Measurements from ENCODE around the gene SEMA4A.
"Not testable (repeated sequence)": the region's sequence is repeated elsewhere in the genome, so short reads cannot be mapped to it uniquely, and the experiment has no call there.

Gene SEMA4A

GRCh38 chr1:156160000-156160742 is 6.8 kb downstream of the SEMA4A start:
- DNase-seq (ENCODE audit: low read depth in 2 of 2) = no peak

- peak; percentile 35 to 52 for DNase-seq (ENCODE audit: low read depth in 2 of 2)
These were observed 7.4 kb downstream of the SEMA4A start for GRCh38 chr1:156160743-156161171.

DNA sequence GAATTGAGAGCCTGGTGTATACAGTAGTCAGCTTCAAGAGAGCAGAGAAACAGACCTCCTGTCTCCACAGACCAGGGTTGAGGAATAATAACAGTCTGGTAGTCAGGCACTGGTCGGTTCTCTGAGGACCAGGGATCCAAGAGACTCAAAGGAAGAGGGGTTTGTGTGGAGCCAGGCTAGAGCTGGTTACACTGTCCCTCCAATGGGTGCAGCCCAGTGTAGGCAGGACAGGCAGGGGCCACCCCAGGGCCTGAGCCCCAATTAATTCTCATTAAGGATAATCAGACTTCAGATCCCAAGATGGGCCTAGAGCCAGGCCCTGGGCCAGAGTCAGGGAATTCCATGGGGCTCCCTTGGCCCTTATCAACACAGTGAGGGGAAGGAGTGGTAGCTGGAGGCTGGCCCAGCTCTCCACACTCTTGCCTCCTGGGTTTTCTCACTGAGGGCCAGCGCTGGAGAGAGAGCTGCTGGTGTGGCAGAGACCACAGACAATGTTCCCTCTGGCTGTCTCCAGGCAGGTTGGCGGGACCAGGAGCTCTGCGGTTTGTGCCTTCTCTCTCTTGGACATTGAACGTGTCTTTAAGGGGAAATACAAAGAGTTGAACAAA is 9.1 kb downstream of the SEMA4A start:
- no peak for DNase-seq (ENCODE audit: low read depth in 2 of 2)

DNA sequence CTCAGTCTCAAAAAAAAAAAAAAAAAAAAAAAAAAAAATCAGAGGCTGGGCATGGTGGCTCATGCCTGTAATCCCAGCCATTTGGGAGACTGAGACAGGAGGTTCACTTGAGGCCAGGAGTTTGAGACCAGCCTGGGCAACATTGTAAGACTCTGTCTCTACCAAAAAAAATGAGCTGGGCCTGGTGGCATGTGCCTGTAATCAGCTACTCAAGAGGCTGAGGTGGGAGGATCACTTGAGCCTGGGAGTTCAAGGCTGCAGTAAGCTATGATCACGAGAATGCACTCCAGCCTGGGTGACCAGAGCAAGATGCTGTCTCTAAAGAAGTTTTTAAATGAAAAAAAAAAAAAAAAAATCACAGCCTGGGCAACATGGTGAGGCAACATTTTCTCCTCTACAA is 10.3 kb downstream of the SEMA4A start:
- DNase-seq (ENCODE audit: low read depth in 2 of 2) = no peak

GRCh38 chr1:156164125-156164831 is 10.9 kb downstream of the SEMA4A start:
- no peak for DNase-seq (ENCODE audit: low read depth in 2 of 2)

DNA sequence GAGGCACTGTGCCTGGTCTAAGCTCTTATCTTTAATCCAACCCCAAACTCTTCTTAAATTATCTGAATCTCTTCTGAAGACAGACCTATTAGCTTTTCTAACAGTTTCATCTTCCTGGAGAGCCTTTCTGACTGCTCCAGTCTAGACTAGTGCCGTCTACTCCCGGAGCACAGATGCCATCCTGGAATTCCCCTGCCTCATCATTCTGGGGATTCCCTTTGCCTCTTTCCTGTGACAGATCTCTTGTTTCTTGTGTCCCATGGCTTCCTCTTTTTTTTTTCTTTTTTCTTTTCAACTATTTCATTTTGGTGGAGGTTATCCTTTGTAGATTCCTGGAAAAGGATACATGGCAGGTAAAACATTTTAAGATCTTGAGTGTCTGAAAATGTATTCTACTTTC is 11.7 kb downstream of the SEMA4A start:
- no peak for DNase-seq (ENCODE audit: low read depth in 2 of 2)

- no peak for DNase-seq (ENCODE audit: low read depth in 2 of 2)
These were observed 14.2 kb downstream of the SEMA4A start for GRCh38 chr1:156167536-156167935.

- no peak for DNase-seq (ENCODE audit: low read depth in 2 of 2)
These were observed 19.5 kb downstream of the SEMA4A start for GRCh38 chr1:156172696-156173470.

DNA sequence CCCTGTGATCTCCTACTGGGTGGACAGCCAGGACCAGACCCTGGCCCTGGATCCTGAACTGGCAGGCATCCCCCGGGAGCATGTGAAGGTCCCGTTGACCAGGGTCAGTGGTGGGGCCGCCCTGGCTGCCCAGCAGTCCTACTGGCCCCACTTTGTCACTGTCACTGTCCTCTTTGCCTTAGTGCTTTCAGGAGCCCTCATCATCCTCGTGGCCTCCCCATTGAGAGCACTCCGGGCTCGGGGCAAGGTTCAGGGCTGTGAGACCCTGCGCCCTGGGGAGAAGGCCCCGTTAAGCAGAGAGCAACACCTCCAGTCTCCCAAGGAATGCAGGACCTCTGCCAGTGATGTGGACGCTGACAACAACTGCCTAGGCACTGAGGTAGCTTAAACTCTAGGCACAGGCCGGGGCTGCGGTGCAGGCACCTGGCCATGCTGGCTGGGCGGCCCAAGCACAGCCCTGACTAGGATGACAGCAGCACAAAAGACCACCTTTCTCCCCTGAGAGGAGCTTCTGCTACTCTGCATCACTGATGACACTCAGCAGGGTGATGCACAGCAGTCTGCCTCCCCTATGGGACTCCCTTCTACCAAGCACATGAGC is 23.3 kb downstream of the SEMA4A start:
- no peak for DNase-seq (ENCODE audit: low read depth in 2 of 2)

GRCh38 chr1:156177919-156178654 is 24.7 kb downstream of the SEMA4A start:
- DNase-seq (ENCODE audit: low read depth in 2 of 2) = no peak

GRCh38 chr1:156180471-156180870 is 27.1 kb downstream of the SEMA4A start:
- DNase-seq (ENCODE audit: low read depth in 2 of 2) = no peak

DNA sequence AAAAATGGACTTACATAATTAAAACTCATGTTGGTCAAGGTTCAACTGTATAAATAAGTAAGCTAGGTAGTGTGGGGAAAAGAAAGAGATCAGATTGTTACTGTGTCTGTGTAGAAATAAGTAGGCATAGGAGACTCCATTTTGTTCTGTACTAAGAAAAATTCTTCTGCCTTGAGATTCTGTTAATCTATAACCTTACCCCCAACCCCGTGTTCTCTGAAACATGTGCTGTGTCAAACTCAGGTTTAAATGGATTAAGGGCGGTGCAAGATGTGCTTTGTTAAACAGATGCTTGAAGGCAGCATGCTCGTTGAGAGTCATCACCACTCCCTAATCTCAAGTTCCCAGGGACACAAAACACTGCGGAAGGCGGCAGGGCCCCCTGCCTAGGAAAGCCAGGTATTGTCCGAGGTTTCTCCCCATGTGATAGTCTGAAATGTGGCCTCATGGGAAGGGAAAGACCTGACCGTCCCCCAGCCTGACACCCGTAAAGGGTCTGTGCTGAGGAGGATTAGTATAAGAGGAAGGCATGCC is 28.1 kb downstream of the SEMA4A start:
- not testable (repeated sequence) for DNase-seq (ENCODE audit: low read depth in 2 of 2)

DNA sequence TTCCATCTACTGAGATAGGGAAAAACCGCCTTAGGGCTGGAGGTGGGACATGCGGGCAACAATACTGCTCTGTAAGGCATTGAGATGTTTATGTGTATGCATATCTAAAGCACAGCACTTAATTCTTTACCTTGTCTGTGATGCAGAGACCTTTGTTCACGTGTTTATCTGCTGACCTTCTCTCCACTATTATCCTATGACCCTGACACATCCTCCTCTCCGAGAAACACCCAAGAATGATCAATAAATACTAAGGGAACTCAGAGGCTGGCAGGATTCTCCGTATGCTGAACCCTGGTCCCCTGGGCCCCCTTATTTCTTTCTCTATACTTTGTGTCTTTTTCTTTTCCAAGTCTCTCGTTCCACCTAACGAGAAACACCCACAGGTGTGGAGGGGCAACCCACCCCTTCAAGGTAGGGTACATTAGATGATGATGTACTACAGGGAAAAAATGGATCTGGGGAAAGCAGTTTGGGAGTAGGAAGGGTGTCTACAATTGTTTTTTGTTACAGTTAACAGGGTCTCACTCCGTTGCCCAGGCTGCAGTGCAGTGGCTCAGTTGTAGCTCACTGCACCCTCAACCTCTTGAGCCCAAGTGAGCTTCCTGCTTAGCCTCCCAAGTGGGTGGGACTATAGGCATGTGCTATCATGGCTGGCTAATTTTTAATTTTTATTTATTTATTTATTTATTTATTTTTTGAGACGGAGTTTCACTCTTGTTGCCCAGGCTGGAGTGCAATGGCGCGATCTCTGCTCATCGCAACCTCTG is 28.8 kb downstream of the SEMA4A start:
- not testable (repeated sequence) for DNase-seq (ENCODE audit: low read depth in 2 of 2)

DNA sequence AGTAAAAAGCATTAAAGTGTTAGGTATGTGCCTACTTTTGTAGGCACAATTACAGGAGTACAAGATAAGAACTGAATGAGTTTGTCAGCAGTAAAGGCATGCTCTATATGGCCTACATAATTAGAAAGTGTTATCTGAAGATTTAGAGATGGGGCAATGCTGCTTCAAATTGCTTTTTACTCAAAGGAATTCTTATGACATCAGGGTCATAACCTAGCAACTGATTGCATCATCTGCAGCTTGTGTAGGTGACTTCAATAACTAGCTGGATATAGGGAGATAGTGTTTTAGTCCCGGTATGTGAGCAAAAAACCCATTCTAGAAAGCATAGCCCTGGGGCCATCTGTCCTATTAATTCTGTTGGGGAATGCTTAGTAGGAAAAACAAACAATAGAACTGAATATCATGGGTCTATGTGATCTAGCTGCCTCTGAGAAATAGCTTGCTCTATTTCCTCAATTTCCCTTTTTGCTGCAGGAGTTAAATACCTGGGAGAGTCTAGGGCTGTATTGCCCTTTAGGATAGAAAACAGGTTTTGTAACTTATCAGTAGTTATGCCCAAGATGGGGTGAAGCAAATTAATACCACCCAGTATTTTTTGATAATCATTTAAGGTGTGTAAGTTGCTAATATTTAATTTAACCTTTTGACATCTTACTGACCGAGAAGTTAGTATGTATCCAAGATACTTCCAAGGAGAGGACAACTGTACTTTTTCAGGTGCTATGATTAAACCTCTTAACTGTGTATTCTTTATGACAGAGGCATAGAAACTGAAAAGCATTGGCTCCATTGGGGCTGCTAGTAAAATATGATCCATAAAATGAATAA is 33.2 kb downstream of the SEMA4A start:
- DNase-seq (ENCODE audit: low read depth in 2 of 2) = not testable (repeated sequence)

DNA sequence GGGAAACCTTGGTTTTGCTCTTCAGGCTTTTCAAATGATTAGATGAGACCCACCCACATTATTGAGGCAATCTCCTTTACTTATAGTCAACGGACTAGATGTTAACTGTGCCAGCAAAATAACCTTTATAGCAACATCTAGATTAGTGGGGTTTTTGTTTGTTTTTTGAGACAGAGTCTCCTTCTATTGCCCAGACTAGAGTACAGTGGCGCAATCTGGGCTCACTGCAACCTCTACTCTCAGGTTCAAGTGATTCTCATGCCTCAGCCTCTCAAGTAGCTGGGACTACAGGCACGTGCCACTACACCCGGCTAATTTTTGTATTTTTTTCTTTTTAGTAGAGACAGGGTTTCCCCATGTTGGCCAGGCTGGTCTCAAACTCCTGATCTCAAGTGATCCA is 36.9 kb downstream of the SEMA4A start:
- not testable (repeated sequence) for DNase-seq (ENCODE audit: low read depth in 2 of 2)

DNA sequence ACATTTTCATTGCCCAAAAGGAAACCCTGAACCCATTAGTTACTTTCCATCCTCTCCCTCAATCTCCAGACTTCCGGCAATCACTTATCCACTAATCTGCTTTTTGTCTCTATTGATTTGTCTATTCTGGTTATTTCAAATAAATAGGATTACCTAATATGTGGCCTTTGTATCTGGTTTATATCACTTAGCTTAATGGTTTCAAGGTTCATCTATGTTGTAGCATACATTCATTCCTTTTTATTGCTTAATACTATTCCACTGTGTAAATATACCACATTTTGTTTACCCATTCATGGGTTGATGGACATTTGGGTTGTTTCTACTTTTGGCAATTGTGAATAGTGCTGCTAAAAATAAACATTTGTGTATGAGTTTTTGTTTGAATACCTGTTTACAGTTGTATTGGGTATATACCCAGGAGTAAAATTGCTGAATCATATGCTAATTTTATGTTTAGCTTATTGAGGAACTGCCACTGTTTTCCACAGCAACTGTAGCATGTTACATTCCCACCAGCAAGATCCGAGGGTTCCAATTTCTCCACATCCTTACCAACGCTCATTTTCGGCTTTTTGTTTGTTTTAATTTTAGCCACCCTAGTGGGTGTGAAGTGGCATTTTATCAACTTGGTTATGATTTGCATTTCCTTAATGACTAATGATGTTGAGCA is 38.0 kb downstream of the SEMA4A start:
- DNase-seq (ENCODE audit: low read depth in 2 of 2) = no peak

GRCh38 chr1:156193208-156193487 is 39.8 kb downstream of the SEMA4A start:
- DNase-seq (ENCODE audit: low read depth in 2 of 2) = no peak

DNA sequence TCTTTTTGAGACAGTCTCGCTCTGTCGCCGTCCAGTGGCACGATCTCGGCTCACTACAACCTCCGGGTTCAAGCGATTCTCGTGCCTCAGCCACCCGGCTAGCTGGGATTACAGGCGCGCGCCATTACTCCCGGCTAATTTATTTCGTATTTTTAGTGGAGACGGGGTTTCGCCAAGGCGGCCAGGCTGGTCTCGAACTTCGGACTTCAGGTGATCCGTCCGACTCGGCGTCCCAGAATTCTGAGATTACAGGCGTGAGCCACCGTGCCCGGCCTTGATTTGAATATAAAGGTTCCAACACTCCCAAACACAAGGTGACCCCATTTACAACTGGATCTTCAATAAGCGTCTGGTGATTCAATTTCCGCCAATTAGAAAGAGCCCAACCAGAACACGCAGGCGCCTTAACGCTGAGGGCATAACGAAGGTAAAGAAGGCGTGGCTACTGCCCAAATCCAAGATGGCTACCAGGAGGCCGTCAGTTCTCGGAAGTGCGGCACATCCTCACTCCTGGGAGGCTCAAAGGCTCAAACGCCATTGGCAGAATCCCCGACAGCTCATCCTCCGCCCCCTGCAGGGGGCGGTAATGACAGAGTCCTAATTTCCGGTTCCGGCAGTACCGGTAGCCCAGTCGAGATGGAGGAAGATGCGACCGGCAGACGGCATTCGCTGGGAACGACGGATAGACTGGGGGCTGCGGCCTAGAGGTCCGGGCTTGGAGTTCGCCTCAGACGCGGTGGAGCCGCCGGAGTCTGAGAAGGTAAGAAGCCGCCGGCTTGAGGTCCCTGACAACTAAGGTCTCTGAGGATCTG is 40.3 kb downstream of the SEMA4A start, which contains the start of gene SLC25A44:
TSS of gene SLC25A44 (plus strand) at position 617 of the 812 bp plus-strand sequence. CDS start 5,744 bp downstream, outside the sequence.
- DNase-seq (ENCODE audit: low read depth in 2 of 2) = peak; percentile 91 to 92

Measured in stimulated activated CD8-positive, alpha-beta memory T cell treated with anti-CD3 and anti-CD28 coated beads, Interleukin-15, amount 100 ng/mL, for 4 hours (primary cell).